OCI-LY7 (cell line): ENCODE data around the gene WDR37.

Experiments
- CTCF ChIP-seq: fragments of 200-600 bp; sonication (generic); conservative IDR thresholded peaks from 2 replicates; pipeline ENCODE4 v1.5.1; 2014; ENCODE audit warnings: mild to moderate bottlenecking, antibody characterized with exemption, low read length, moderate library complexity, mixed read lengths
- EZH2phosphoT487 ChIP-seq: fragments of 200-600 bp; sonication (generic); IDR thresholded peaks from 2 replicates; pipeline ENCODE4 v1.6.1; 2018; ENCODE audit warnings: low read depth, borderline replicate concordance, mild to moderate bottlenecking, mixed run types, antibody characterized with exemption, low read length, moderate library complexity, mixed read lengths

DNA sequence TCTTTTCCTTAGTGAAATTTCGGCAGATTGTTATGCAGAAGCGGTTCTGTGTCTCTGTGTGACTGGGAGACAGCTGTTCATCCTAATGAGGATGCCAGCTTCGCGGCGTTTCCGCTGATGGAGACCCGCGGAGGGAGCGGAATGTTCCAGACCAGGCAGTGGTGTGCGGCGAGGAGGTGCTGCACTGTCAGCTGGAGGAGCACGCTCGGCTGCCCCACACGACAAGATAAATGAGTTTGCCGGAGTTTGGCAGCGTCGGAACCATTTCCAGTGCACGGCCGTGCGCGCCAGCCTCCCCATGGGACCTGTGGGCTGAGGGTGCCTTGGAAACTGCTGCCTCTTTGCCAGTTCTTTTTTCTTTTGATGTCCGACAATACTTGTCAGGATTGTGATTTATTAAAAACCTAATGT, 64.6 kb downstream of the WDR37 start:
- TF ChIP-seq CTCF: no peak
- TF ChIP-seq EZH2phosphoT487: no peak
